Measurements from ENCODE around the gene CCN5.
"Not testable (repeated sequence)": the region's sequence is repeated elsewhere in the genome, so short reads cannot be mapped to it uniquely, and the experiment has no call there.

CCN5 gene

GRCh38 chr20:44714701-44715498 lies at the start of gene CCN5:
CCN5 (plus strand) TSS chr20:44715369; CDS start chr20:44715391, 22 bp downstream.
- peak; percentile 90 for DNase-seq (ENCODE audit: low spot score)

GRCh38 chr20:44666066-44666465 lies 49.1 kb upstream of the CCN5 start:
- DNase-seq (ENCODE audit: low spot score) = no peak

GRCh38 chr20:44670851-44671250 lies 44.3 kb upstream of the CCN5 start:
- peak; percentile 52 for DNase-seq (ENCODE audit: low spot score)

- DNase-seq (ENCODE audit: low spot score) = not testable (repeated sequence)
Observed at GRCh38 chr20:44671541-44671940, 43.6 kb upstream of the CCN5 start.

GRCh38 chr20:44672318-44672902 lies 42.8 kb upstream of the CCN5 start:
- not testable (repeated sequence) for DNase-seq (ENCODE audit: low spot score)

- DNase-seq (ENCODE audit: low spot score) = no peak
Observed at GRCh38 chr20:44678242-44678641, 36.9 kb upstream of the CCN5 start.

GRCh38 chr20:44678990-44679611 lies 36.1 kb upstream of the CCN5 start:
- DNase-seq (ENCODE audit: low spot score) = no peak

GRCh38 chr20:44681796-44682566 lies 33.2 kb upstream of the CCN5 start:
- DNase-seq (ENCODE audit: low spot score) = no peak

GRCh38 chr20:44683263-44684046 lies 31.7 kb upstream of the CCN5 start:
- peak; percentile 71 for DNase-seq (ENCODE audit: low spot score)

- no peak for DNase-seq (ENCODE audit: low spot score)
Observed at GRCh38 chr20:44684047-44684967, 30.9 kb upstream of the CCN5 start.

- no peak for DNase-seq (ENCODE audit: low spot score)
Observed at GRCh38 chr20:44686934-44687333, 28.2 kb upstream of the CCN5 start.

- no peak for DNase-seq (ENCODE audit: low spot score)
Observed at GRCh38 chr20:44688053-44688625, 27.0 kb upstream of the CCN5 start.

GRCh38 chr20:44689809-44690208 lies 25.4 kb upstream of the CCN5 start:
- DNase-seq (ENCODE audit: low spot score) = no peak

- DNase-seq (ENCODE audit: low spot score) = no peak
Observed at GRCh38 chr20:44690781-44691423, 24.3 kb upstream of the CCN5 start.

GRCh38 chr20:44691424-44692423 lies 23.4 kb upstream of the CCN5 start:
- peak; percentile 68 for DNase-seq (ENCODE audit: low spot score)

- DNase-seq (ENCODE audit: low spot score) = peak; percentile 95
Observed at GRCh38 chr20:44692932-44693480, 22.2 kb upstream of the CCN5 start.

- no peak for DNase-seq (ENCODE audit: low spot score)
Observed at GRCh38 chr20:44693627-44694026, 21.5 kb upstream of the CCN5 start.

- DNase-seq (ENCODE audit: low spot score) = no peak
Observed at GRCh38 chr20:44694159-44694558, 21.0 kb upstream of the CCN5 start.
